GM21529 (cell line): Measurements from ENCODE around the gene OVOL2.
A peak's percentile ranks its signal among the peaks of the same experiment; 100 is the strongest.

Experiments
- ATAC-seq: cut with Tn5 transposase; IDR thresholded peaks from one replicate; pipeline ENCODE4 v1.9.1; 2021; ENCODE audit not compliant: unreplicated experiment

The OVOL2 gene

GRCh38 chr20:18016772-18017171, 40.9 kb downstream of the OVOL2 start:
- ATAC-seq = no peak

- no peak for ATAC-seq
Measured at GRCh38 chr20:18014411-18014810, 43.3 kb downstream of the OVOL2 start.

GRCh38 chr20:18012901-18013300, 44.8 kb downstream of the OVOL2 start:
- ATAC-seq = no peak

GRCh38 chr20:18011951-18012645, 45.6 kb downstream of the OVOL2 start:
- no peak for ATAC-seq

GRCh38 chr20:18011482-18011881, 46.2 kb downstream of the OVOL2 start:
- ATAC-seq = no peak

- ATAC-seq = no peak
Measured at GRCh38 chr20:18009116-18009515, 48.6 kb downstream of the OVOL2 start.

- ATAC-seq = no peak
Measured at GRCh38 chr20:18007534-18008292, 50.0 kb downstream of the OVOL2 start.

GRCh38 chr20:18006684-18007083, 51.0 kb downstream of the OVOL2 start:
- no peak for ATAC-seq

GRCh38 chr20:18005990-18006364, 51.7 kb downstream of the OVOL2 start:
- no peak for ATAC-seq

GRCh38 chr20:18005170-18005989, 52.3 kb downstream of the OVOL2 start:
- ATAC-seq = peak; percentile 91

GRCh38 chr20:18004384-18005031, 53.2 kb downstream of the OVOL2 start:
- no peak for ATAC-seq

- peak; percentile 44 for ATAC-seq
Measured at GRCh38 chr20:18003897-18004296, 53.8 kb downstream of the OVOL2 start.

- ATAC-seq = no peak
Measured at GRCh38 chr20:18001131-18001921, 56.4 kb downstream of the OVOL2 start.

GRCh38 chr20:17999566-17999965, 58.1 kb downstream of the OVOL2 start:
- ATAC-seq = no peak

- ATAC-seq = no peak
Measured at GRCh38 chr20:17998446-17998845, 59.3 kb downstream of the OVOL2 start.

- peak; percentile 40 for ATAC-seq
Measured at GRCh38 chr20:17995967-17996819, 61.5 kb downstream of the OVOL2 start.

- no peak for ATAC-seq
Measured at GRCh38 chr20:17993546-17993945, 64.2 kb downstream of the OVOL2 start.

- ATAC-seq = no peak
Measured at GRCh38 chr20:17992847-17993513, 64.7 kb downstream of the OVOL2 start.

GRCh38 chr20:17992224-17992637, 65.5 kb downstream of the OVOL2 start:
- ATAC-seq = peak; percentile 57
